Right lobe of liver (tissue), 6 donors: ENCODE data around the gene HPS5. TPM values are rescaled to one million over a fixed set of nuclear protein-coding genes. Genes with fewer than 3 reads are reported as not detected.

Experiments used
- ATAC-seq, 4 donors: fragments of 200-7000 bp; cut with Tn5 transposase; one replicate each; pipeline ENCODE4 v1.9.1; 2020; ENCODE audit warnings: mild to moderate bottlenecking in 4 of 4, moderate library complexity in 4 of 4
- DNase-seq, 3 donors: peaks; one replicate each; pipeline ENCODE4 v3.0.0-alpha.2; 2020
- H3K27ac ChIP-seq, 3 donors: fragments of 200-600 bp; one replicate each; pipeline ENCODE4 v1.8.0; 2022
- H3K27me3 ChIP-seq, 2 donors: fragments of 200-600 bp; one replicate each; pipeline ENCODE4 v1.8.0; 2022
- H3K36me3 ChIP-seq, 4 donors: fragments of 200-600 bp; sonication (generic) in 1 of 4; one replicate each; pipeline versions ENCODE4 v1.5.1 to v1.8.0; 2017 to 2022; ENCODE audit warnings: control low read depth in 1 of 4
- H3K4me1 ChIP-seq, 4 donors: fragments of 200-600 bp; sonication (generic) in 1 of 4; one replicate each; pipeline versions ENCODE4 v1.5.1 to v1.8.0; 2017 to 2022; ENCODE audit warnings: control low read depth in 1 of 4
- H3K4me3 ChIP-seq, 3 donors: fragments of 200-600 bp; one replicate each; pipeline ENCODE4 v1.8.0; 2022
- H3K9me3 ChIP-seq, 4 donors: fragments of 200-600 bp; sonication (generic) in 1 of 4; one replicate each; pipeline versions ENCODE4 v1.5.1 to v1.8.0; 2017 to 2022; ENCODE audit warnings: control low read depth in 1 of 4
- POLR2A ChIP-seq: fragments of 450-650 bp; IDR thresholded peaks from one replicate; pipeline ENCODE4 v1.6.1; 2017; ENCODE audit warnings: antibody characterized with exemption, mild to moderate bottlenecking
- WGBS: methylation state at CpG from one replicate; pipeline ENCODE4 v1.1.6; 2018; ENCODE audit warnings: low coverage, low lambda C conversion rate; ENCODE audit not compliant: insufficient coverage; ENCODE audit errors: missing lambda C conversion rate; 5-methylcytosine and 5-hydroxymethylcytosine counted together
- intact Hi-C, 2 donors: fragments of 100-400 bp; cut with DNase I; formaldehyde crosslinking; loops; one replicate each; pipeline versions ENCODE4 v1.11.2 to v1.14.1; 2022
- total RNA-seq, 6 experiments: library from RNA; depleted of rRNA in 2 of 6; stranded (reverse); fragments of >200 nt in 2 of 6; fragmentation: NEBNext Ultra II Directional in 3 of 6; extraction: Animal tissue kit (Norgen Biotek cat#: 25700) in 3 of 6; gene quantifications; one replicate each; pipeline versions ENCODE4 v1.1.0 to v1.2.4, GENCODE V29; 2016 to 2023
- TF ChIP-seq, protein P1 (sequence below), 4 donors: fragments of 200-600 bp in 3 of 4; fragments of 450-650 bp in 1 of 4; IDR thresholded peaks; one replicate each; pipeline versions ENCODE4 v1.5.1 to v1.8.0; 2016 to 2022; ENCODE audit warnings: antibody characterized with exemption in 4 of 4, mild to moderate bottlenecking in 2 of 4
- donor health status: DM: no; HTN: yes; CAD: no.
- donor health status: DM: no; HTN: no; CAD: no.
- donor health status: DM: no; HTN: no; CAD: no.
- donor health status: DM: no; HTN: yes; CAD: no.
- donor health status: DM: no; HTN: yes; CAD: no.

Gene HPS5
- total RNA-seq, 6 experiments from 2014 or later = 20.2 to 87.0 (median 41.7) TPM

- H3K27ac ChIP-seq = peak overlapping the region; percentile 20 to 95 (median 46)
- H3K9me3 ChIP-seq = no peaks in the 10 kb centered on the region
- 64% methylated on average over 3 of the region's 3 CpGs for WGBS
- H3K27me3 ChIP-seq = no peaks in the 10 kb centered on the region
- peak overlapping the region in 1 of 3 donors; percentile 89 for H3K4me3 ChIP-seq
- DNase-seq = no peak
- H3K4me1 ChIP-seq = peaks cover 0 to 38% (median 23%) of the 10 kb centered on the region in 4 donors
- TF ChIP-seq, protein P1, sequence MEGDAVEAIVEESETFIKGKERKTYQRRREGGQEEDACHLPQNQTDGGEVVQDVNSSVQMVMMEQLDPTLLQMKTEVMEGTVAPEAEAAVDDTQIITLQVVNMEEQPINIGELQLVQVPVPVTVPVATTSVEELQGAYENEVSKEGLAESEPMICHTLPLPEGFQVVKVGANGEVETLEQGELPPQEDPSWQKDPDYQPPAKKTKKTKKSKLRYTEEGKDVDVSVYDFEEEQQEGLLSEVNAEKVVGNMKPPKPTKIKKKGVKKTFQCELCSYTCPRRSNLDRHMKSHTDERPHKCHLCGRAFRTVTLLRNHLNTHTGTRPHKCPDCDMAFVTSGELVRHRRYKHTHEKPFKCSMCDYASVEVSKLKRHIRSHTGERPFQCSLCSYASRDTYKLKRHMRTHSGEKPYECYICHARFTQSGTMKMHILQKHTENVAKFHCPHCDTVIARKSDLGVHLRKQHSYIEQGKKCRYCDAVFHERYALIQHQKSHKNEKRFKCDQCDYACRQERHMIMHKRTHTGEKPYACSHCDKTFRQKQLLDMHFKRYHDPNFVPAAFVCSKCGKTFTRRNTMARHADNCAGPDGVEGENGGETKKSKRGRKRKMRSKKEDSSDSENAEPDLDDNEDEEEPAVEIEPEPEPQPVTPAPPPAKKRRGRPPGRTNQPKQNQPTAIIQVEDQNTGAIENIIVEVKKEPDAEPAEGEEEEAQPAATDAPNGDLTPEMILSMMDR (IDR thresholded peaks at IDR 0.05) = no peak
- TF ChIP-seq POLR2A = no peak
- peak in 1 of 4 donors; percentile 13 for ATAC-seq
- intact Hi-C loops = no loop called here
- H3K36me3 ChIP-seq = peaks cover 0 to 5% (median 0%) of the 10 kb centered on the region in 4 donors
Observed at GRCh38 chr11:18319914-18320313, 2.0 kb downstream of the HPS5 start.

DNA sequence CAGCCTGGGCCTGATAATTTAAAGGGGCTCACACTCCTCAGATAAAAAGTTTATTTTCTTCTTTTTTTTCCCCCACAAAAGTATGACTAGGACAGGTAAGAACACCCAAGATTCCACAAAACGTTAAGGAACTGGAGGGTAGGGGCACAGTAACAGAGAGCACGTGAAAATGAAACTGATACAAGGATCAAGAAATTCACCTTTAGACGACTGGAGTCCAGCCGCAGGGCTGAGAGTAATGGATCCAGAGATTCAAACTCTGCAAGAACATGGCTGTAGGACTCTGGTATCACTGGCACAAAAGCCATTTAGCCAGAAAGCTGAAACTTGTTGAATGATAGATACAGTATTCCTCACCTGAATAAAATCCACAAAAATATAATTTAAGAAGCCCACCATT lies 4.4 kb downstream of the HPS5 start:
- no peaks in the 10 kb centered on the region for H3K9me3 ChIP-seq
- peaks cover 0 to 19% (median 8%) of the 10 kb centered on the region in 4 donors for H3K4me1 ChIP-seq
- TF ChIP-seq, protein P1 (IDR thresholded peaks at IDR 0.05) = no peak
- no peak for TF ChIP-seq POLR2A
- ATAC-seq (no peak), DNase-seq (no peak)
- H3K27ac ChIP-seq = no peak overlapping the region
- no peaks in the 10 kb centered on the region for H3K27me3 ChIP-seq
- WGBS = 87% methylated on average over 4 of the region's 4 CpGs
- no peak overlapping the region for H3K4me3 ChIP-seq
- intact Hi-C loops = no loop called here
- H3K36me3 ChIP-seq = peaks cover 0 to 5% (median 0%) of the 10 kb centered on the region in 4 donors

DNA sequence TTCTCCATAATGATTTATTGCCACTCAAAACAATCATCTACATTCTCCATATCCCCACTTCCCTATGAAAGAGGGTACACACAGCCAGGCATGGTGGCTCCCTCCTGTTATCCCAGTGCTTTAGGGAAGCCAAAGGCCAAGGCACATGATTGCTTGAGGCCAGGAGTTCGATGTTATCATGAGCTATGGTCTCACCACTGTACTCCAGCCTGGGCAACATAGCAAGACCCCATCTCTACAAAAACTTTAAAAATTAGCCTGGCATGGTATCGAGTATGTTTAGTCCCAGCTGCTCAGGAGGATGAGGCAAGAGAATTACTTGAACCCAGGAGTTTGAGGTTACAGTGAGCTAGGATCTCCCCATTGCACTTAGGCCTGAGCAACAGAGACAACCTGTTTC lies 6.0 kb downstream of the HPS5 start:
- H3K4me1 ChIP-seq = peaks cover 0 to 19% (median 7%) of the 10 kb centered on the region in 4 donors
- no peaks in the 10 kb centered on the region for H3K9me3 ChIP-seq
- intact Hi-C loops = no loop called here
- 100% methylated on average over 1 of the region's 2 CpGs for WGBS
- no peak for ATAC-seq
- peaks cover 0 to 6% (median 0%) of the 10 kb centered on the region in 4 donors for H3K36me3 ChIP-seq
- TF ChIP-seq POLR2A = no peak
- TF ChIP-seq, protein P1 (IDR thresholded peaks at IDR 0.05) = no peak
- H3K4me3 ChIP-seq = no peak overlapping the region
- DNase-seq = no peak
- no peak overlapping the region for H3K27ac ChIP-seq
- no peaks in the 10 kb centered on the region for H3K27me3 ChIP-seq

DNA sequence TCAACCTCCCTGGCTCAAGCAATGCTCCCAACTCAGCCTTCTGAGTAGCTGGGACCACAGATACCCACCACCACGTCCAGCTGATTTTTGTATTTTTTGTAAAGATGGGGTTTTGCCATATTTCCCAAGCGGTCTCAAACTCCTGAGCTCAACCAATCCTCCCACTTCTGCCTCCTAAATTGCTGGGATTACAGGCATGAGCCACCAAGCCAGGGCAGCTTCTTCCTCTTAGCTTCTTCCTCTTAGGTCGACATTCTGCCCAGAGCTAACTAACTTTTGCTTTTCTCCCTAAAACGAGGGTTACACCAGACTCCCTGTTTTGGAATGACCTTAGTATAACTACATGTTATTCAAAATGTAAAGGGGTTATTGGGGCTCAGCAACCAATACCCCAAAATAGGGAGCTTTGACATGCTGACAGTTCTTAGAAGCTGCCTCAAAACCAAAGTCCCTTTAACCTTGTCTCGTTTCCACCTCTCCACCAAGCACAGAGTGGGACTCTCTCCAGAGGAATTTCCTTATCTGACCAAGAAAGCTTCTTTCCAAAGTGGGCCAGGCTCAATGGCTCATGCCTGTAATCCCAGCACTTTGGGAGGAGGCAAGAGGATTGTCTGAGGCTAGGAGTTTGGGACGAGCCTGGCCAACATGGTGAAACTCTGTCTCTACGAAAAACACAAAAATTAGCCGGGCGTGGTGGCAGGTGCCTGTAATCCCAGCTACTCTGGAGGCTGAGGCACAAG lies 7.0 kb downstream of the HPS5 start:
- H3K27ac ChIP-seq = no peak overlapping the region
- 79% methylated on average over 8 of the region's 9 CpGs for WGBS
- no peak overlapping the region for H3K4me3 ChIP-seq
- H3K36me3 ChIP-seq = peaks cover 0 to 7% (median 0%) of the 10 kb centered on the region in 4 donors
- H3K27me3 ChIP-seq = no peaks in the 10 kb centered on the region
- intact Hi-C loops = no loop called here
- H3K9me3 ChIP-seq = no peaks in the 10 kb centered on the region
- H3K4me1 ChIP-seq = peaks cover 0 to 22% (median 3%) of the 10 kb centered on the region in 4 donors
- ATAC-seq (no peak), DNase-seq (no peak)
- TF ChIP-seq, protein P1 (IDR thresholded peaks at IDR 0.05) = no peak
- TF ChIP-seq POLR2A = no peak
